ENCODE data around the gene DUSP28.
"Not testable (repeated sequence)": the region's sequence is repeated elsewhere in the genome, so short reads cannot be mapped to it uniquely, and the experiment has no call there.

Gene DUSP28

GRCh38 chr2:240561325-240561971 is 1.3 kb downstream of the DUSP28 start:
- no peak for DNase-seq

- not testable (repeated sequence) for DNase-seq
Observed at GRCh38 chr2:240563231-240563630, 3.1 kb downstream of the DUSP28 start.

DNA sequence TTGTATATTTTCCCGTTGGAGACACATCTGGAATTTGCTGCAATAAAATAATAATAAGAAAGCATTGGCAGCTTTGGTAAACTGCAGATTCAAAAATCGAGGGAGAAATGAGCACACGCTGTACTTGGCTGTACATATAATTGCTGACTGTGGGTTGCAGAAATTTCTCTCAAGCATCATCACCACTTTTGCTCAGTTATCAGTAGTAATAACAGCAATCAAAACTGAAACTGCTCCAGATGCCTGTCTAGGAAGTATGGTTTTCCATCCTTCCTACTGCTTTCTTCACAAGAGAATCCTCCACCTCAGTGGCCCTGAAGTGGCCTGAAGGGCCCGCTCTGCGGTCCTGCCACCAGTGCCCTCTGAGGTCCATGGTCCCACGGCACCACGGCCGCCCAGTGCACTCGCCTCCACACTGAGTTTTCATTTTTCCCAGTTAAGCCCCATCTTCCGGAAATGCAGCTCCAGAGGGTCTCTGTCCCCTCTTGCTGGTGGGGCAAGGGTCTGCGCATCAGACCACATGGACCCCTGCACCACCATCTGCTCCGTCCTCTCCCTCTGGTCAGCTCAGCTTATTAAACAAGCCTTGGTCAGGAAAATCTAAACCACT is 3.9 kb downstream of the DUSP28 start:
- no peak for DNase-seq

GRCh38 chr2:240564561-240565332 is 4.6 kb downstream of the DUSP28 start:
- DNase-seq: no peak

GRCh38 chr2:240565333-240566202 is 5.4 kb downstream of the DUSP28 start:
- peak; percentile 12 for DNase-seq

DNA sequence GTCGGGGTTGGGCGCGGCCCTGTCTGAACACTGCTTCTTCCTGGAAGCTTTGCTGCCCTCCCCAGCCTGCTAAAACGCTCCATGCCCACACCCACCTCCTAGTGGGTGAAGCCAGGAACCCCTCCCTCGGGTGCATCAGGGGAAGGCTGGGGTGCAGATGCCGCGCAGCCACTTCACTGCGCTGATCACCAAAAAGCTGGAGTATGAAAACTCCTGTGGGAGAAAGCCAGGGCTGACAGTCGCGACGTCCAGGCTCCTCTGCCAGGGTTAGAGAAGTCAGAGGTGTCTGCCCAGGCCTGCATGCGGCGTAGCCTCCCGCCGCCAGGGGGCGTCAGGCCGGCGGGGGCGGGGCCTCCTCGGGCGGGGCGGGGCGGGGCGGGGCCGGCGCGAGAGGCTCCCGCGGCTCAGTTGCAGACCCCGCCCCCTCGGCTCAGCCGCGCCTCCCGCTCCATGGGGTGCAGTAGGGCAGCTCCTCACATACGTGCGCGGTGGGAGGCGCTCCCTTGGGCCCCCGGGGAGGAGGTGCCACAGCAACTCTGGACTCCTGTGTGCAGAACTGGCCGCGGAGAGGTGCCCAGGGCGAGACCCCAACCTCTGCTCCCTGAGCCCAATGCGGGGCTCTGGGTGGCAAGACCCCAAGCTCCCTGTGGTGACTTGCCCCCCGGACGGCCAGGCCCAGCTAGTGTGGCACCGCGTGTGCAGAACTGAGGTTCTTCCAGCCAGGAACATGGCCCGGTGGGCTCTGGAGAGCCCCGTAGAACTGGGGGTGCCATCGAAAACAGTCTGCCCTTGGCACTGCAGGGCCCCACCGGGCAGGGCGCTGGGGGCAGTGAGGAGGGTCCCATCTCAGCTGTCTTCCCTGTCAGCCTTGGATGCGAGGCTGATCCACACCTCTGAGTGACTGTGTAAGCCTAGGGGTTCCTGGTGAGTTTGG is 6.3 kb downstream of the DUSP28 start:
- peak; percentile 82 for DNase-seq

- DNase-seq: no peak
Observed at GRCh38 chr2:240567137-240567871, 7.1 kb downstream of the DUSP28 start.

DNA sequence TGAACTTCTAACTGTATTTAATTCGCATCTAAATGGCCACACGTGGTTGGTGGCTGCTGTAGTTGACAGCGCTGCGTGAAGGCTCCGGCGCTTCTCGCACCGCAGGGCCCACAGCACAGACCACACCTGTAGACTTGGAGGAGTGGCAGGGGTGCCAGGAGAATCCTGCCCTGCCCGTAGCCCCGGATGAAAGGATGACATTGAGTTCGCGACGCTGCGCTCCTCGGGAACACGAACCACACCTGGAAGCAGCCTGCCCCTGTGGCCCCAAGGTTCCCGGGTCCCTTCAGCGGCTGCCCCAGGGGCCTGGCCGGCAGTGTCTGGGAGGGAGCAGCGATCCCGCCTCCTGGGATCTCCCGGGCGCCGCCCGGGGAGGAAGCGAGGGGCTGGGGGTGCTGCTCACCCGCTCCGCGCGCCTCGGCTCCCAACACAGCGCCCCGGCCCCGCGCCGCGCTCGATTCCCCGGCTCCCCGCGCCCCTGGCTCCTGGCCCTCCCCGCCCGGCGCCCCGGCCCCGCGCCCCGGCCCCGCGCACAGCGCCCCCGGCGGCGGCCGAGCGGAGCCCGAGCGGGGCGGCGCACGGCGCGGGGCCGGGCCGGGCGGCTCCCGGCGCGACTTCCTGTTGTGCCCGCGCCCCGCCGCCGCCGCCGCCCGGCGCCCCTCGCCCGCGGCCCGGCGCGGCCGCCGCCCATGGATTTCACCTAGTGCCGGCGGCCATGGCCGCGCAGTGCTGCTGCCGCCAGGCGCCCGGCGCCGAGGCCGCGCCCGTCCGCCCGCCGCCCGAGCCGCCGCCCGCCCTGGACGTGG is 7.9 kb downstream of the DUSP28 start, which contains the start of gene RNPEPL1:
RNPEPL1 (plus strand) TSS at position 613 of the 806 bp plus-strand sequence; CDS start at position 716, 103 bp downstream.
- no peak for DNase-seq

DNA sequence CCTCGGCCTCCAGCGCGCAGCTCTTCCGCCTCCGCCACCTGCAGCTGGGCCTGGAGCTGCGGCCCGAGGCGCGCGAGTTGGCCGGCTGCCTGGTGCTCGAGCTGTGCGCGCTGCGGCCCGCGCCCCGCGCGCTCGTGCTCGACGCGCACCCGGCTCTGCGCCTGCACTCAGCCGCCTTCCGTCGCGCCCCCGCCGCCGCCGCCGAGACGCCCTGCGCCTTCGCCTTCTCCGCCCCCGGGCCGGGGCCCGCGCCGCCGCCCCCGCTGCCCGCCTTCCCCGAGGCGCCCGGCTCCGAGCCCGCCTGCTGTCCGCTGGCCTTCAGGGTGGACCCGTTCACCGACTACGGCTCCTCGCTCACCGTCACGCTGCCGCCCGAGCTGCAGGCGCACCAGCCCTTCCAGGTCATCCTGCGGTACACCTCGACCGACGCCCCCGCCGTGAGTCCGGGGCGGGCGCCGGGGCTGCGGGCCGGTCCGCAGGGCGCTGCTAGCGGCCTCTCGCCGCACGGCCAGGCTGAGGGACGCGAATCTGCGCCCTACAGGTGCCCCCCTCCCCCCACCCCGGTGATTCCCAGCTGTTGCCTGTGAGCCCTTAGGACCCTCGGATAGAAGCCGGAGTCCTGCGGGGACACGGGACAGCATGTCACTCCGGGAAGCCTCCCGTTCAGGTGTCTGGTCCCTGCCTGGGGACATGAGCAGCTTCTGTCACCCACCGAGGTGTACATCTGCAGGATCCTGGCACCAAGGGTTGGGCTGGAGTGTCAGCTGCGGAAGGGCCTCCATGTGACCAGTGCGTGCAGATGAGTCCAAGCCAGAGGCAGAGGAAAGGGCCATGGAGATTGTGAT is 8.7 kb downstream of the DUSP28 start:
- DNase-seq: peak; percentile 34

DNA sequence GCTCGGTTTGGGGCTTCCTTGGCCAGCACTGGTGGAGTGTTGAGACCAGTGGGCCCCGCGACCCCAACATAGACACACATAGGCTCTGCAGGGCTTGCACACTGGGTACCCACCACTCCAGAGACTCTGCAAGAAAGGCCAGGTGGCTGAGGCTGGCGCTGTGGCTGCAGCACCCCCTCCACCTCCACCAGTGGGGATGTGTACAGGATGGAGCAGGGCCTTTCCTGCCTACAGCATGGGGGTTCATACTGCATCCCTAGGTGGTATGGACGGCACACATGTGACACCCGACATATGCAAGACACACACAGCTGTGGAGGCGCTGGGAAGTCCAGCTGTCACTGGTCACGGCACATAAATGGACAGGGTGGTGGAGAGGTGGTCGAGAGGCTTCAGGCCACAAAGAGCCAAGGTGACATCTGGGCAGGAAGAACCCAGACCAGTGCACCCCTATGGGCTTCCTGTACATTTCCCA is 9.4 kb downstream of the DUSP28 start:
- no peak for DNase-seq

DNA sequence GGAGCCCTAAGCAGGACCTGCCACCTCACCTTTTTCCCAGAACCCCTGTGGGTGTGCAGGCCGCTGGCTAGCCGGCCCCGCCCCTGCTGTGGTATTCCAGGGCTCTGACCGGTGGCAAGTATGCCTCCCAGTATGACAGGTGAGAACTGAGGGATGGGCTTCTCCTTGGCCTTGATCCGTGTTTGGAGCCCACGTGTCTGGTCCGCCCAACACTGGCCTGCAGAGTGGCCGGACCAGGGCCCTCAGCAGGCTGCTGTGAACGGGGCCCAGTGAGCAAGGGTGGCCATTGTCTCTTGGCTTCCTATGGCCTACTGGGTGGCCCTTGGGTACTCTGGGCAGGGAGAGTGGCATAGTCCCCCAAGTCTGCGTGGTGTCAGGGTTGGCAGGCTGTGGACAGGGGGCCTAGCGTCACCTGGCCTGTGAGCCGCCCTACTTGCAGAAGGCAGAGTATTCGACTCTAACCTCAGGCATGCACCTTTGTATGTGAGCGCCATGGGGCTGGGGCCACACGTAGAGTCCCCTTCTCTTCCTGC is 9.9 kb downstream of the DUSP28 start:
- DNase-seq: no peak

GRCh38 chr2:240570531-240571313 is 10.6 kb downstream of the DUSP28 start:
- DNase-seq: no peak

DNA sequence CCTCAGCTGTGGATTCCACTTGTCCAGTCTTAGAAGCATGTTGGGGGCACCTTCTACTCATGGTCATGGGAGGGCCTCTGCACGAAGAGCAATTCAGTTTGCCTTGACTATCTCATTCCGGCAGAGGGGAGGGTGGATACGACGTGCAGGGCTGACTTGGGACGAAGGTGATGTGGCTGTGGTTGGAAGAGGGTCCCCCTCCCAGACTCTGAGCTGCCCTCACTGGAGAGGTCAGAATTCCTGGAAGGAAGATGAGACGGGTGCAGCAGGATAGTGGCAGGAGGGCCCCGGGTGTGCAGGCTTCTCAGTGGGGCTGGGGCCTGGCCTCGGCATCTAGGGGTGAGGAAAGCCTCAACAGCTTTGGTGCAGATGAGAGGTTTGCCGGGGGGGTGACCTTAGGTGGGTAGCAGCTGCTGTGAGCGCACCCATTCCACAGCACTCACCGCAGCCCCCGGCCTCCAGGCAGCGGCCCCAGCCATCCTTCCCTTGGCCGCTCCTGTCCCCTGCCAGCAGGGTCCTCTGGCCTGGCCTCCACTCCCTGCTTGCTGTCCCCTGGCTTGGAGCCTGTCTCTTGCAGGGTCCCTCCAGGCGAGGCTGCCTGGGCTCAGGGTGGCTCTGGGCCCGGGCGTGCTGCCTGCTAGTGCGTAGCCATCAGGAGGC is 11.3 kb downstream of the DUSP28 start:
- no peak for DNase-seq

- DNase-seq: no peak
Observed at GRCh38 chr2:240572141-240573031, 12.2 kb downstream of the DUSP28 start.

DNA sequence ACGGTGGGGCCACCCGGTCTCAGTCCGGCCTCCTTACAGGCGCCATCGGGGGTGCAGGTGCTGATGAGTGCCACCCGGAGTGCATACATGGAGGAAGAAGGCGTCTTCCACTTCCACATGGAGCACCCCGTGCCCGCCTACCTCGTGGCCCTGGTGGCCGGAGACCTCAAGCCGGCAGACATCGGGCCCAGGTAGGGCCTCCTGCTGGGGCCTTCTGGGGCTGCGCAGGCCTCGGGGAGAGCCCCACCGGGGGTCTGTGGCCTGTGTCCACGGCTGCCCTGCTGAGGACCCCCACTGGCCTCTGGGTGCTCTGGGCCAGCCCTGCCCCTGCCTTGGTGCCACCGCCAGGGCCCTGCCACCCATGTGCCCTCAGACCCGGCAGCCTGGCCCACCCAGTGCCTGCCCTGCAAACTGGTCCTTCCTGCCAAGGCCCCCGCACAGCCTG is 12.9 kb downstream of the DUSP28 start:
- no peak for DNase-seq

Measured in NCI-H1436 (cell line).